ENCODE results near the gene IRAK4.

GRCh38 chr12:43749016-43749415, 9.7 kb upstream of the IRAK4 start:
- TF ChIP-seq, protein P1, sequence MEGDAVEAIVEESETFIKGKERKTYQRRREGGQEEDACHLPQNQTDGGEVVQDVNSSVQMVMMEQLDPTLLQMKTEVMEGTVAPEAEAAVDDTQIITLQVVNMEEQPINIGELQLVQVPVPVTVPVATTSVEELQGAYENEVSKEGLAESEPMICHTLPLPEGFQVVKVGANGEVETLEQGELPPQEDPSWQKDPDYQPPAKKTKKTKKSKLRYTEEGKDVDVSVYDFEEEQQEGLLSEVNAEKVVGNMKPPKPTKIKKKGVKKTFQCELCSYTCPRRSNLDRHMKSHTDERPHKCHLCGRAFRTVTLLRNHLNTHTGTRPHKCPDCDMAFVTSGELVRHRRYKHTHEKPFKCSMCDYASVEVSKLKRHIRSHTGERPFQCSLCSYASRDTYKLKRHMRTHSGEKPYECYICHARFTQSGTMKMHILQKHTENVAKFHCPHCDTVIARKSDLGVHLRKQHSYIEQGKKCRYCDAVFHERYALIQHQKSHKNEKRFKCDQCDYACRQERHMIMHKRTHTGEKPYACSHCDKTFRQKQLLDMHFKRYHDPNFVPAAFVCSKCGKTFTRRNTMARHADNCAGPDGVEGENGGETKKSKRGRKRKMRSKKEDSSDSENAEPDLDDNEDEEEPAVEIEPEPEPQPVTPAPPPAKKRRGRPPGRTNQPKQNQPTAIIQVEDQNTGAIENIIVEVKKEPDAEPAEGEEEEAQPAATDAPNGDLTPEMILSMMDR (IDR thresholded peaks at IDR 0.05) = no peak
- TF ChIP-seq POLR2A (IDR thresholded peaks at IDR 0.05) = no peak

Data from right lobe of liver (tissue), 4 donors.